NCI-H128 (cell line): ENCODE measurements around the gene GPR55.
"Not testable (repeated sequence)": the region's sequence is repeated elsewhere in the genome, so short reads cannot be mapped to it uniquely, and the experiment has no call there.

Experiments
- DNase-seq: peaks from one replicate; lab custom pipeline; 2025; ENCODE audit not compliant: unreplicated experiment; lab: John Stamatoyannopoulos, UW

The GPR55 gene

GRCh38 chr2:230951396-230951795, 26.4 kb upstream of the GPR55 start:
- no peak for DNase-seq

- no peak for DNase-seq
Observed at GRCh38 chr2:230950874-230951339, 25.9 kb upstream of the GPR55 start.

- no peak for DNase-seq
Observed at GRCh38 chr2:230949966-230950873, 25.2 kb upstream of the GPR55 start.

DNA sequence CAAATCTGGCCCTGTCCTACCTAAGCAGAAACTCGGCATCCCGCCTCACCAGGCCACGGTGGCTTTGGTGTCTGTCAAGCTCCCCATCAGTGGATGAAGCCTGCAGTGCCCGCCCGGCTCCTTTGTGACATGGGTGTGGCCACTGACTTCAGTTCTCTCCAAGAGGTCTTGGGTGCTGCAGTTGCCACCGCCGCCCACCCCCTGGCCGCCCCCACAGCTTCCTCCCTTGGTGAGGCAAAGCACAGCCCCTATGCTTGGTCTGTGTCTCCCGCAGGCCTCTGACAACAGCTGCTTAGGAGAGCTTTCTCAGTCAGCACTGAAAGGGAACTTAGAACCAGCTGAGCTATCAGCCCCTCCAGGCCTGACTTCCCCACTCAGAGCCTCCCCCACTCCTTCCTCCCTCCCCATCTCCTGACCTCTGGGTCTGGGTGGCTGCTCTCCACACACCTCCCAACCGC, 22.9 kb upstream of the GPR55 start:
- DNase-seq: no peak

DNA sequence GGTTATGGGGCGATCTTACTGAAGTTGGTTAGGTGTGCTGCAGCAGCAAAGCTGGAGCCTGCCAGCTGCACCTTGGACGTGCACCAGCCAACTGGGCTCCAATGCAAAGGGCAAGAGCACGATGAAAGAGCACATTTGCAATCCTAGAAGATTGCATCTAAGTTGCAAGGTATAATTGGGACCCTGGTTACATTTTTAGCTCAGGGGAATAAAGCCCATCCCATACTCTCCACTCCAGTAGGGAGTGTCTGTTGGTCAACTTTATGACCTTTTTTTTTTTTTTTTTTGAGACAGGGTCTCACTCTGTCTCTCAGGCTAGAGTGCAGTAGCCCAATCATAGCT, 22.2 kb upstream of the GPR55 start:
- no peak for DNase-seq

DNA sequence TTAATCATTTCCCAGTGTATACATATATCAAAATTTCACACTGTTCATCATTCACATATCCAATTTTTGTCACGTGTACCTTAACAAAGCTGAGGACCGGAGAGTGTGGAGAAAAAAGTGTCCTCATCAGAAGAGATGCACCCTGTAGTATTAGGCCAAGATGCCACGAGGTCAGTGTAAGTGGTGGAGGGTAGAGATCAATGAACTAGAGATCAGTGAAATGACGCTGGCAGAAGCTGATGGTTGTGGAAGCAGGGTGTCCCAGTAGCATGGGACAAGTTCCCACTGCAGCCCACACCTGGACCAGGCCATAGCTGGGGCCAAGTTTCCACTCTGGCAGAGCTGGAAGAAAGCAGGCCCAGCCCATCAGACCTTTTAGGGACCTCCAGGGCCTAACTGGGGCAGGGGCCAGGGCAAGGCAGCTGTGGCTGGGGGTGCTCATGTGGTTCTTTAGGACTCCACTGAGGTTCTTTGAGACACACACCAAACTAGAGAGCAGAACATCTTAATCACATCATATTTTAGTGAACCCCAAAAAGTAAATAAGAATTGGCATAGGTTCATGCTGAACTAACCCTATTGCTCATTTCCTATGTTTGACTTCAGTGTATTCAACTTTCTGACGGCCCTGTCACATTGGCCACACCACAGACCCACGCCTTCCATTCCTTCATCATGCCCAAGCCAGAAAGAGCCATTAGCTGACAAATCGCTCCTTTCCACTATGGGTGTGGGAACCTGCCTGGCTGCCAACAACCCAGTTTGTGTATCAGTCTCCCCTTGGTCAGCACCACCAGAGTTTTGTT, 21.6 kb upstream of the GPR55 start:
- DNase-seq: no peak

DNA sequence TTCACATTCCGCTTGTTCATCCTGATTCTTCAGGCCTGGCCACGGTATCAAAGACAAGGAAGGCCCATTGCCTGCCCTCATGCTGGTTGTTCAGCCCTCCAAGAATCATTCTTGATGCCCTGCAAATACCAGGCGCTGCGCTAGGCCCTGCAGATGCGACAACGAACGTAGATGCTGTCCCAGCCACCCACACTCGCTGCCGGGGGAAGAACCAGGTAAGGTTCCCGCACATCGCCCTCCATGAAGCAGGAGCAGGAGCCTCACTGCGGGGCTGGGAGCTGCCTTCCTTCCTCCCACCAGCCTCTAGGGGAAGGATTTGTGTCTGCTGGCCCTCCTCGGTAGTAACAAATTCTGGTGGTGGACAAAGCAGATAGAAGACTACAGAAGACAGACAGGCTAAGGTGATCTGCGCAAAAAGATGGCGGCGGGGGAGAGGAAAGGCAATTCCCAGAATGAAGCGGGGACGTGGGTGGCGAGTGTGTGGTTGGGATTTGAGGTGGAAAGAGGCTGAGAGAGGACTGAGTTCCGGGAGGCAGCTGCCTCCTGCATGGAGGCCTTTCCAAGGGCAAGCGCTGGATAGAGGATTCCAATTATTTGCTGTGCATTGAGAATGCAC, 19.8 kb upstream of the GPR55 start:
- DNase-seq: no peak

GRCh38 chr2:230944123-230944653, 19.1 kb upstream of the GPR55 start:
- DNase-seq: no peak

DNA sequence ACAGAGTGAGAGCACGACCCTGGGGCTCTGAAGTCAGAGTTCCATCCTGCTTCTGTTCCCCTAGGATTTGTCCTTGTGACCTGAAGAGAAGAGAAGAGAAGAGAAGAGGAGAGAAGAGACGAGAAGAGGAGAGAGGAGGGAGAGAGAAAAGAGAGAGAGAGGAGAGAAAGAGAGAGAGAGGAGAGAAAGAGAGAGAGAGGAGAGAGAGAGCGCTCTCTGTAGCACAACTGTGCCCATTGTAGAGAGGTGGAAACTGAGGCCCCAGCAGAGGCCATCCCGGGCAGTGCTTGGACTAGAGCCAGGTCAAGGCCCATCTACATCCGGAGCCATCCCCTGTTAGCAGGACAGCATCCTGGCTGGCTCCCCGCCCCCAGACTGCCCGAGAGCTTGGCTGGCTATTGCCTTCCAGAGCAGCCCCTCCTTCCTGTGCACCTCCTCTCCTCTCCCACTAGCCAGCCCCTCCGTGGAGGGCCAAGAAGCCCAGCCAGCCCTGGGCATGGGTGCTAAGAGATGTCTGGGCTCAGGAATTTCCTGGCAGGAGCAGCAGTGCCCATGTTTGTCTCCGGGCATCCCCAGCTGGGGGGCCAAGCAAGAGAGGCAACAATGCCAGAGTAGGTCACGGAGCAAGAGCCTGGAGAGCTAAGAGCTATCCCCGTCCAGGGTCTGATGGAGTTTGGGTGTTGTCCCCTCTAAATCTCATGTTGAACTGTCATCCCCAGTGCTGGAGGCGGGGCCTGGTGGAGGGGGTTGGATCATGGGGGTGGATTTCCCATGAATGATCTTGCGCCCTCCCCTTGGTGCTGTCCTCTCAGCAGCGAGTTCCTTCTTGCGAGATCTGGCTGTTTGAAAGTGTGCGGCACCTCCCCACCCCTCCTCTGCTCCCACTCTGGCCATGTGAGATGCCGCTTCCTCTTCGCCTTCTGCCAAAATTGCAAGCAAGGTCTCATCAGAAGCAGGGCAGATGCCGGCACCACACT, 18.2 kb upstream of the GPR55 start:
- DNase-seq: no peak

- DNase-seq: no peak
Observed at GRCh38 chr2:230942371-230942770, 17.3 kb upstream of the GPR55 start.

DNA sequence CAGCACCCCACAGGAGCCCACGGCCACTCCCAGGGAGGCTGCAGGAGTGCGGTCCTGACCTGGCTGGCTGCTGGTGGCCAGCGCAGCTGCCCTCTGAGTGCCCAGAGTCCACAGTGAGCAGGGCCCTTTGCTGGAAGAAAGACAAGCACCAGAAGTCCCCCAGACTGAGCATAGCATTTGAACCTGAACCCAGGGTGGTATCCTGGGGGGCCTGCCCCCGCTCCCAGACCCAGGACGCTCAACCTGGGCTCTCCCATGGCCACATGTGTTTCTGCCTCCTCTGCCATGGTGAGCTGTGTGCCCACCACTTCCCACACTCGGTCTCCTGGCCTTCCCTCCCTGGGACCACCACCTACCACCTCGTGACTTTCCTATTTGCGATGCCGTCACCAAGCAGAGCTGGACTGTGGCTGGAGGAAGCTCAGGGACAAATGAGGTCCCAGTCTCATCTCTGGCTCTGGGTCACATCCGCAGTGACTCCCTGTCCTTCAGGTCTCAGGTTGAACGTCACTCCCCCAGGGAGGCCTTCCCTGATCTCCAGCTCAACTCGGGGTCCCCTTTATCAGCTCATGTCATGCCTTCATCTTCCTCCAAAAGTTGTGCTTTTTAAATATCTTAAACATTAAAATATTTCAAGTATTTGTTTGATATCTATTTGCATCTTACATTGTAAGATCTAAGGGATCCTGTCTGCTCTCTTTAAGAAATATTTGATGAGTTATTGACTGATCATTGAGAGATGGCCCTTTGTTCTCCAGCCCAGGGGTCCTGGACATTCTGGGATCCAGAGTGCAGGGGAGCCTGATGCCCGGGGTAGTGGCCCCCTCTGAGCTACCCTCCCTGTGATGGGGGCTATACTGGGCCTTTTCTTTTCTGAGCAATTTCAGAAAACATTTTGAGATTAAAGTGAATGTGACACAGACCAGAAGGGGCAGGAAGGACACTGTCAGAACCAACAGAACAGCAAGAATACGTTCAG, 16.4 kb upstream of the GPR55 start:
- no peak for DNase-seq

DNA sequence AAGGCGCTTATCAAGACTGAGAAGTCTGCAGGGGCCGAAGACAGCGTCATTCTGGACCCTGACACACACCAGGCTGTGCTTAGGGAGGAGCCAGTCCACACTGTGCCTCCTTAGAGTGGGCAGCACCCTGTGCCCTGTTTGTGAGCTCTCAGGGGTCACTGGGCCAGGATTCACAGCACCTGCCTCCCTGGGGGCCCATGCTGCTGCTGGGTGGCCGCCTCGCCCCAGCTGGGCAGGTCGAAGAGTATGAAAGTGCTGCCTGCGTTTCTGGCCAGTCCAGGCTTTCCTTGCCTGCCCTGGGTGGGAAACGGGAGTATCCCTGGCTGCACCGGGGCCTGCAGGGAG, 15.4 kb upstream of the GPR55 start:
- no peak for DNase-seq

- DNase-seq: no peak
Observed at GRCh38 chr2:230939691-230940470, 14.8 kb upstream of the GPR55 start.

DNA sequence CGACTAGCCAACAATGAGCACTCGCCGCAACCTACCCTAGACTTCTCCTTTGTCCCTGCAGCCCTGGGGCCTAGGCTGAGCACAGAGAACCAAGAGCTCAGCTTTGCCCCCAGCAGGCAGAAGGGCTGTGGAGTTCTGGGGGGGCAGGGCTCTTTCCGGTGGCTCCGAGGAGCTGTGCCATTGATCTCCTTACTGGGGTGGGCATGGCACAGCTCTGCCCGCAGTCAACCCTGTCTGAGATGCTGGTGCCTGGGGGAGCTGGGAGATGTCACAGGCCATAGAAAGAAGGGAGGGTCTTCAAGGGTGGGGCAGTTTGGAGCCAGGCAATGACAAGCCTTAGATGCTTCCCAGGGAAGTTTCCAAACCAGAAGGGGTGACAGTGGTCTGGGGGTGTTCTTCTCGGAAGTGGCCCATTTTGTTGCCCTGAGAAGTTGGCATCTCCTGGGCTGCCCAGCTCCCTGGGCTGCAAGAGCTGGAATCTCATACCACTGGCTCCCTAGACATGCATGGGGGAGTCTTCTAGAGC, 14.1 kb upstream of the GPR55 start:
- no peak for DNase-seq

DNA sequence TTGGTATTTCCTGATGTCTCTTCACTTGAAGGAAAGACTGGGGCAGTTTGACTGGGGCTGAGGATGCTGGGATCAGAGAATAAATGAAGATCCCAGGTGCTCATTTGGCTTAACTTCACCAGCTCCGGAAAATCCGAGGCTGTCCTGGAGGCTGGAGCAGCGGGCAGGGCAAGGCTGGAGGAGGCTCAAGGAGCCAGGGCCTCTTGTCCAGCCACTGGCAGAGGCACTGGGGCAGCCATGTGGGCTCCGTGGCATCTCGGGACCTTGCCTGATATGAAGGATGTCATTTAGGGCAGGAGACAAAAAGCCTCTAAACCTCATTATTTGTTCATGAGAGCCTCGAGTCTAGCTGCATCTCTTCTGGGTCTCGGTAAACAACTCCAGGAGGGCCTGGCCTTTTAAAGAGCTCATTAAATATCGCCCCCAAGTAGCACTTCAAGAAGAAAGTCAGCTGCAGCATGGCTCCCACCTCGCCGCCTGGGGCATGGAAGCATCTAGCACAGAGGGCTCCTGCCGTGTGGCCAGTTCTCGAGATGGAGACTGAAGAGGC, 13.5 kb upstream of the GPR55 start:
- DNase-seq: no peak

DNA sequence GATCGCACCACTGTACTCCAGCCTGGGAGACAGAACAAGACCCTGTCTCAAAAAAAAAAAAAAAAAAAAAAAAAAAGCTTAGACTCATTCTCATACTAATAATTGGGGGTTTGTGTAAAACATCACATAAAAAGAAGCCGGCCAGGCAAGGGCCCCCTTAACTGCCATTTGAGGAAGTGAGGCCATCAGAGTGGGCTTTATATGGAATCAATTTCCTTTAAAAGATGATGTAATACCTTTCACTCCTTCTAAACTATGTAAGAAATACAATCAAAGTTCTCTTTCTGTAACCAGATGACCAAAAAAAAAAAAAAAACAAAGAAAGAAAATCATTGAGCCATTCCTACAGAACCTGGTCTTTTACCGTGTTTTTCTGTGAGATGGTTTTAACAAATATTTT, 13.1 kb upstream of the GPR55 start:
- DNase-seq: no peak

DNA sequence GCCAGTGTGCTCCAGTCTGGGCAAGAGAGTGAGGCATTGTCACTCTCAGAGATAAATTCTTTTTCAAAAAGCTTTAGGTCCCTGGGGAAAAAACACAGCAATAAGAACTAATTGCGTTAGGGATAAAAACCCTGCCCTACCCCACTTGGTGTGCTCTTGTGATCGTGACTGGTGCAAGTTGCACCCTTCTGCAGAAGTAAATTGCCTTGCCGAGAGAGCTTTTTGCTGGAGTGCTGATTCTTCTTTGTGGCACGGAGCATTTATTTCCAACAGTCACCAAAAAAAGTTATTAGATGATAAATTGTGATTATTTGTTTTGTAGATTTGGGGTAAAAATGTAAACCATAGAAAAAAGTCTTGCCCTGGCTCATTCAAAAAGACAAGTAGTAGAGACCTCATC, 12.3 kb upstream of the GPR55 start:
- no peak for DNase-seq

GRCh38 chr2:230936243-230936642, 11.2 kb upstream of the GPR55 start:
- not testable (repeated sequence) for DNase-seq
